ENCODE data around the gene HOMER3.

Gene HOMER3

GRCh38 chr19:18975011-18975410, 34.0 kb upstream of the HOMER3 start:
- H3K4me1 ChIP-seq (ENCODE audit: control insufficient read depth, insufficient read depth, low read length) = no peaks in the 10 kb centered on the region
- 88 to 96% methylated on average over 3 of the region's 3 CpGs for WGBS, 2 experiments

GRCh38 chr19:18972851-18973250, 31.8 kb upstream of the HOMER3 start:
- 88 to 93% methylated on average over 5 of the region's 5 CpGs for WGBS, 2 experiments
- H3K27me3 ChIP-seq (ENCODE audit: control insufficient read depth, insufficient read depth, low read length, poor library complexity, severe bottlenecking) = no peaks in the 10 kb centered on the region

More at GRCh38 chr19:18975011-18975410, 34.0 kb upstream of the HOMER3 start:
- H3K4me3 ChIP-seq (ENCODE audit: insufficient read depth, low read depth, low read length) = no peak overlapping the region
- H3K36me3 ChIP-seq (ENCODE audit: control insufficient read depth, insufficient read depth, low read length) = no peaks in the 10 kb centered on the region
- H3K27me3 ChIP-seq (ENCODE audit: control insufficient read depth, insufficient read depth, low read length, poor library complexity, severe bottlenecking) = no peaks in the 10 kb centered on the region
- no peak overlapping the region for H3K27ac ChIP-seq (ENCODE audit: insufficient read depth, low read depth, low read length, poor library complexity, severe bottlenecking)
- H3K9me3 ChIP-seq (ENCODE audit: control insufficient read depth, low read length) = no peaks in the 10 kb centered on the region

GRCh38 chr19:18972301-18972811, 31.3 kb upstream of the HOMER3 start:
- Histone ChIP-seq H3K36me3 (ENCODE audit: control insufficient read depth, insufficient read depth, low read length) (no peaks in the 10 kb centered on the region), H3K27ac (ENCODE audit: insufficient read depth, low read depth, low read length, poor library complexity, severe bottlenecking) (no peak overlapping the region), H3K4me1 (ENCODE audit: control insufficient read depth, insufficient read depth, low read length) (no peaks in the 10 kb centered on the region), H3K4me3 (ENCODE audit: insufficient read depth, low read depth, low read length) (no peak overlapping the region), H3K27me3 (ENCODE audit: control insufficient read depth, insufficient read depth, low read length, poor library complexity, severe bottlenecking) (no peaks in the 10 kb centered on the region), H3K9me3 (ENCODE audit: control insufficient read depth, low read length) (peaks cover 3% of the 10 kb centered on the region)
- WGBS, 2 experiments = 86 to 88% methylated on average over 12 of the region's 12 CpGs

More at GRCh38 chr19:18972851-18973250, 31.8 kb upstream of the HOMER3 start:
- Histone ChIP-seq H3K36me3 (ENCODE audit: control insufficient read depth, insufficient read depth, low read length) (no peaks in the 10 kb centered on the region), H3K9me3 (ENCODE audit: control insufficient read depth, low read length) (peaks cover 3% of the 10 kb centered on the region), H3K4me1 (ENCODE audit: control insufficient read depth, insufficient read depth, low read length) (no peaks in the 10 kb centered on the region), H3K27ac (ENCODE audit: insufficient read depth, low read depth, low read length, poor library complexity, severe bottlenecking) (no peak overlapping the region), H3K4me3 (ENCODE audit: insufficient read depth, low read depth, low read length) (no peak overlapping the region)

DNA sequence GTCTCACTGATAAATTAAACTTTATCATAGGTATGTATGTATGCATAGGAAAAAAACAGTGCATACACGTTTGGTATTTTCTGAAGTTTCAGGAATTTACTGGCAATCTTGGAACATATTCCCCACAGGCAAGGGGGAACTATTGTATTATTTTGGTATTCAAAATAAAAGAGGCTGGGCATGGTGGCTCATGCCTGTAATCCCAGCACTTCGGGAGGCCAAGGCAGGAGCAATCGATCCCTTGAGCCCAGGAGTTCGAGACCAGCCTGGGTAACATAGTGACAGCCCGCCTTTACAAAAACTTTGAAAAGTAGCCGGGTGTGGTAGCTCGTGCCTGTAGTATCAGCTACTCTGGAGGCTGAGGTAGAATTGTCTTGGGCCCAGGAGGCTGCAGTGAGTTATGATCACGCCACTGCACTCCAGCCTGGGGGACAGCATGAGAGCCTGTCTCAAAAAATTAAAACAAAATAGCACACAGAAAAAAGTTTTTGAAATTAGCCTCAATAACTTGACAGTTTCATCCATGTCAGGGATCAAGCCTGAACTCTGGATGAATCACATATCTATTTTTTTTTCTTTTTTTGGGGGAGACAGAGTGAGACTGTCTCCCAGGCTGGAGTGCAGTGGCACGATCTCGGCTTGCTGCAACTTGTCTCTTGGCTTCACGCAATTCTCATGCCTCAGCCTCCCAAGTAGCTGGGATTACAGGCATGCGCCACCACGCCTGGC, 29.1 kb upstream of the HOMER3 start:
- Histone ChIP-seq H3K27me3 (ENCODE audit: control insufficient read depth, insufficient read depth, low read length, poor library complexity, severe bottlenecking) (no peaks in the 10 kb centered on the region), H3K27ac (ENCODE audit: insufficient read depth, low read depth, low read length, poor library complexity, severe bottlenecking) (no peak overlapping the region)
- 87 to 91% methylated on average over 13 of the region's 13 CpGs for WGBS, 2 experiments

DNA sequence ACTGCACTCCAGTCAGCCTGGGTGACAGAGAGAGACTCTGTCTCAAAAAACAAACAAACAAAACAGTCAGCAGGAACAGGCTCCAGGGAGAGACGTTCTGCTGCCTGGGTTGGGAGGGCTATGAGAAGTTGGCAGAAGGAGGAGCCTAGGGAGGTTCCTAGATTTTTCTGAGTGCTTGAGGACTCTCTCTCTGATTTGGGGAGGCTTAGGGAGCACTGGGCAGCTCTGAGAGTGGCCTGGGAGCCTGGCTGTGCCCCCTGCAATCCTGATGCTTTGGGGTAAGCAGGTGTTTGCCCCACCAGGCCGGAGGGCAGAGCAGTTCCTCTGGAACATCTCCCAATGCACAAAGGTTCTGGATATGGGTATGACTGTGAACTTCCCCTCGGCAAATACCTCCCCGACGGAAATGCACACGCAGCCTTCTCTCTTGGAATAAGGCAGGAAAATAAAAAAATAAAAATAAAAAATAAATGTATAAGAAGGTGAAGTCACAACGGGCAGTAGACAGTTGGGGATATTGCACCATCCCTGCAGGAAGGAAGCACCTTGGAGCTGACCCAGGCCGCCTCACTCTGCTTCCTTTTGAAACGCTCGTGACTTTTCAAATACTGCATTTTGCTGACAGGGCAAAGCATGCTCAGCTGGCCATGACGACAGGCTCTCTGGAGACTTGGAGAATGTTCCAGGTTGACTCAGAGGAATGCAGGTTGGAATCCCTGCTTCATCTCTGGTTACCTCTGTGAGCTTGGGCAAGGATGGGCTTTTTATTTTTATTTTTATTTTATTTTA, 26.5 kb upstream of the HOMER3 start:
- Histone ChIP-seq H3K4me3 (ENCODE audit: insufficient read depth, low read depth, low read length) (no peak overlapping the region), H3K27ac (ENCODE audit: insufficient read depth, low read depth, low read length, poor library complexity, severe bottlenecking) (no peak overlapping the region), H3K9me3 (ENCODE audit: control insufficient read depth, low read length) (peaks cover 3% of the 10 kb centered on the region), H3K27me3 (ENCODE audit: control insufficient read depth, insufficient read depth, low read length, poor library complexity, severe bottlenecking) (peaks cover 2% of the 10 kb centered on the region), H3K36me3 (ENCODE audit: control insufficient read depth, insufficient read depth, low read length) (no peaks in the 10 kb centered on the region), H3K4me1 (ENCODE audit: control insufficient read depth, insufficient read depth, low read length) (no peaks in the 10 kb centered on the region)
- 84 to 89% methylated on average over 10 to 11 of the region's 11 CpGs for WGBS, 2 experiments

More for the DNA sequence above, 29.1 kb upstream of the HOMER3 start:
- Histone ChIP-seq H3K4me3 (ENCODE audit: insufficient read depth, low read depth, low read length) (no peak overlapping the region), H3K9me3 (ENCODE audit: control insufficient read depth, low read length) (peaks cover 3% of the 10 kb centered on the region), H3K4me1 (ENCODE audit: control insufficient read depth, insufficient read depth, low read length) (no peaks in the 10 kb centered on the region), H3K36me3 (ENCODE audit: control insufficient read depth, insufficient read depth, low read length) (no peaks in the 10 kb centered on the region)

DNA sequence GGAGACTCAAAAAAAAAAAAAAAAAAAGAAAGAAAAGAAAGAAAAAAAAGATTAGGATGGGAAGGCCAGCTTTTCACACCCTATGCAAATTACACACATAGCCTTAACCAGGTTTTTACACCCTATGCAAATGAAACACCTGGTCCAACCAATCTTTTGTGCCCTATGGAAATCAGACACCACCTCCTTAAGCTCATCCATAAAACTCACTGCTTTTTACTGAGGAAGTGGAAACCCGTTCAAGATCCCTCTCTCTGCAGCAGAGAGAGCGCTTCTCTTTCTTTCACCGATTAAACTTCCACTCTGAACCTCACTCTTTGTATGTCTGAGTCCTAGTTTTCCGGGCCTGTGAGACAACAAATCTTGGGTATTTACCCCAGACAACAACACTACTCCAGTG, 25.3 kb upstream of the HOMER3 start:
- Histone ChIP-seq H3K27ac (ENCODE audit: insufficient read depth, low read depth, low read length, poor library complexity, severe bottlenecking) (no peak overlapping the region), H3K9me3 (ENCODE audit: control insufficient read depth, low read length) (peaks cover 3% of the 10 kb centered on the region), H3K27me3 (ENCODE audit: control insufficient read depth, insufficient read depth, low read length, poor library complexity, severe bottlenecking) (peaks cover 8% of the 10 kb centered on the region), H3K4me1 (ENCODE audit: control insufficient read depth, insufficient read depth, low read length) (peaks cover 6% of the 10 kb centered on the region), H3K36me3 (ENCODE audit: control insufficient read depth, insufficient read depth, low read length) (no peaks in the 10 kb centered on the region), H3K4me3 (ENCODE audit: insufficient read depth, low read depth, low read length) (no peak overlapping the region)
- WGBS, 2 experiments = 57 to 60% methylated on average over 4 of the region's 4 CpGs

GRCh38 chr19:18964121-18964520, 23.1 kb upstream of the HOMER3 start:
- Histone ChIP-seq H3K36me3 (ENCODE audit: control insufficient read depth, insufficient read depth, low read length) (no peaks in the 10 kb centered on the region), H3K27ac (ENCODE audit: insufficient read depth, low read depth, low read length, poor library complexity, severe bottlenecking) (no peak overlapping the region), H3K4me3 (ENCODE audit: insufficient read depth, low read depth, low read length) (no peak overlapping the region), H3K4me1 (ENCODE audit: control insufficient read depth, insufficient read depth, low read length) (peaks cover 6% of the 10 kb centered on the region), H3K9me3 (ENCODE audit: control insufficient read depth, low read length) (peaks cover 3% of the 10 kb centered on the region), H3K27me3 (ENCODE audit: control insufficient read depth, insufficient read depth, low read length, poor library complexity, severe bottlenecking) (peaks cover 8% of the 10 kb centered on the region)
- 93 to 94% methylated on average over 8 of the region's 9 CpGs for WGBS, 2 experiments

DNA sequence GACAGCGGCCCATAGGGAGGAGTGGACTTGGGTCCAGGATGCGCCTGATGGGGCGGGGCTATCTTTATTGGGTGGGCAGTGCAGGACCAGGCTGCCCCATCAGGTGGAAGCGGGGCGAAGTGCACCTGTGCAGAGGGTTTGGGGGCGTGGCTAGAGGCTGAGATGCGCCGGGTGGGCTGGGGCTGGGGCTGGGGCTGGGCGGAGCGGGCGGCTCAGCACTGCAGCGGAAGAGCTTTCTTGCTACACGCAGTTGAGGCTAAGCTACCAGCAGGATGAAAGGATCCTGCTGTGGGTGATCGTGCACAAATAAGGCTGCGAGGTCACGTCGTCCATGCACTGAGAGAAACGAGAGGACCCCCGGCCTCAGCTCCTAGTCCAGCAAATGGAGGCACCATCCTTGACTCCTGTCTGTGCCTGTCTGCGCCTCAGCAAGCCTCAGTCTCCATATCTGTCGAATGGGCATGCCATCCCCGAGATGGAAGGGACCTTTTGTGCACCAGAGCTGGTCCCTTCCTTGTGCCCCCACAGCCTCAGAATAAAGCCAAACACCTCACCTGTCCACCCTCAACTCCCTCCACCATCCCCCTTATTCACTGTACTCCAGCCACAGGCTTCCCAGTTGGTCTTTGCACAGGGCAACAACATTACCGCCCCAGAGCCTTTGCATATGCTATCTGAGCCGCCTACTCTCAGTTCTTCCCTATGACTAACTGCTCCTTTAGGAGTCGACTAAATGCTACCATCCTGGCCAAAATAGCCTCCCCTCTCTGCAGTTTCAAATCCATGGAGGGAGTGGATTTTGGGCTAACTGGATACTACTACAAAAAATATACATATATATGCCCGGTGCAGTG, 21.0 kb upstream of the HOMER3 start:
- Histone ChIP-seq H3K4me3 (ENCODE audit: insufficient read depth, low read depth, low read length) (no peak overlapping the region), H3K9me3 (ENCODE audit: control insufficient read depth, low read length) (no peaks in the 10 kb centered on the region), H3K36me3 (ENCODE audit: control insufficient read depth, insufficient read depth, low read length) (no peaks in the 10 kb centered on the region), H3K4me1 (ENCODE audit: control insufficient read depth, insufficient read depth, low read length) (peaks cover 6% of the 10 kb centered on the region), H3K27me3 (ENCODE audit: control insufficient read depth, insufficient read depth, low read length, poor library complexity, severe bottlenecking) (peaks cover 8% of the 10 kb centered on the region), H3K27ac (ENCODE audit: insufficient read depth, low read depth, low read length, poor library complexity, severe bottlenecking) (no peak overlapping the region)
- WGBS, 2 experiments = 28 to 29% methylated on average over 26 of the region's 26 CpGs

GRCh38 chr19:18960370-18960769, 19.4 kb upstream of the HOMER3 start:
- Histone ChIP-seq H3K4me3 (ENCODE audit: insufficient read depth, low read depth, low read length) (no peak overlapping the region), H3K9me3 (ENCODE audit: control insufficient read depth, low read length) (no peaks in the 10 kb centered on the region), H3K27ac (ENCODE audit: insufficient read depth, low read depth, low read length, poor library complexity, severe bottlenecking) (no peak overlapping the region), H3K36me3 (ENCODE audit: control insufficient read depth, insufficient read depth, low read length) (no peaks in the 10 kb centered on the region), H3K27me3 (ENCODE audit: control insufficient read depth, insufficient read depth, low read length, poor library complexity, severe bottlenecking) (peaks cover 8% of the 10 kb centered on the region), H3K4me1 (ENCODE audit: control insufficient read depth, insufficient read depth, low read length) (peaks cover 6% of the 10 kb centered on the region)
- WGBS, 2 experiments = 93% methylated on average over 4 of the region's 4 CpGs

All from ectodermal cell (in vitro differentiated cells).